GM18873 (cell line): ENCODE measurements around the gene SPECC1.
"Not testable (repeated sequence)": the region's sequence is repeated elsewhere in the genome, so short reads cannot be mapped to it uniquely, and the experiment has no call there.

ENCODE experiments used
- ATAC-seq: cut with Tn5 transposase; IDR thresholded peaks from one replicate; pipeline ENCODE4 v1.9.1; 2021; ENCODE audit warnings: mild to moderate bottlenecking, moderate library complexity, moderate number of reproducible peaks; ENCODE audit not compliant: unreplicated experiment, low FRiP score

SPECC1 gene

GRCh38 chr17:20225162-20226115, 216.3 kb downstream of the SPECC1 start:
- ATAC-seq, result no peak

- ATAC-seq, result no peak
Observed at GRCh38 chr17:20226814-20227482, 217.8 kb downstream of the SPECC1 start.

- ATAC-seq, result not testable (repeated sequence)
Observed at GRCh38 chr17:20227720-20228370, 218.7 kb downstream of the SPECC1 start.

GRCh38 chr17:20228410-20228809, 219.3 kb downstream of the SPECC1 start:
- ATAC-seq, result no peak

DNA sequence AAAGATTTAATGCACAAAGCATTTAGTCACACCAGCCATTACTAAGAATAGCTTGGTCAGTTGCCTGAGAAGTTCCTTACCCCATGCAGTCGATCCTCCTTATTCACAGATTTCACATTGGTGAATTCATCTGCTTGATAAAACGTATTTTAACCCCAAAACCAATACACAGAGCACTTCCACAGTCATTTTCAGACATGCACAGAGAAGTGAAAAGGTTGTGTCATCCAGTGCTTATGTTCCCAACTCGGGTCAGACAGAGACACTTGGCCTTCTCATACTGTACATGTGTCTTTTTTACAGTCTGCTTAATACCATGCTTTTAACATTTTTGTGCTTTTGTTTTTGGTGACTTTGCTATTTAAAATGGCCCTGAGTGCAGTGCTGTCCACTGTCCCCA, 219.7 kb downstream of the SPECC1 start:
- no peak for ATAC-seq

- ATAC-seq, result no peak
Observed at GRCh38 chr17:20230924-20231323, 221.8 kb downstream of the SPECC1 start.

- no peak for ATAC-seq
Observed at GRCh38 chr17:20232611-20233010, 223.5 kb downstream of the SPECC1 start.

DNA sequence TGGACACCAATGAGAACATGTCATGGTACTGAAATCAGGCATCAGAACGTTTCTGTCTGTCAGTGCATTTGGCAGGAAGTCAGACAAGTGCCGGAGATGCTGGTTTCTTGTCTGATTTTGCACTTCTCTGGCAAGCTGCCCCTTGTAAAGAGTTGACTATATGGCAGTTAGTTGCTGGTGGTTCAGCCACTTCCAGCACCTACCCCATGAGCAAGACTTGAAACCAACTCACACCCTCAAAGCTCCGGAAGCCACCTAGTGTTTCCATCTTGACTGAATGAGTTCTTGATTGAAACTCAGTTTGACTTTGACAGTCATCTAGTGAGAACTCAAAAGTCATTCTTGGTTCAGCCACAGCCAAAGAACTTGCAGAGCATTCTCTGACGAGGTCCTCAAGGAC, 225.1 kb downstream of the SPECC1 start:
- ATAC-seq, result no peak

- ATAC-seq, result no peak
Observed at GRCh38 chr17:20235747-20236146, 226.6 kb downstream of the SPECC1 start.

GRCh38 chr17:20236578-20237227, 227.5 kb downstream of the SPECC1 start:
- no peak for ATAC-seq

- not testable (repeated sequence) for ATAC-seq
Observed at GRCh38 chr17:20239776-20240175, 230.6 kb downstream of the SPECC1 start.

DNA sequence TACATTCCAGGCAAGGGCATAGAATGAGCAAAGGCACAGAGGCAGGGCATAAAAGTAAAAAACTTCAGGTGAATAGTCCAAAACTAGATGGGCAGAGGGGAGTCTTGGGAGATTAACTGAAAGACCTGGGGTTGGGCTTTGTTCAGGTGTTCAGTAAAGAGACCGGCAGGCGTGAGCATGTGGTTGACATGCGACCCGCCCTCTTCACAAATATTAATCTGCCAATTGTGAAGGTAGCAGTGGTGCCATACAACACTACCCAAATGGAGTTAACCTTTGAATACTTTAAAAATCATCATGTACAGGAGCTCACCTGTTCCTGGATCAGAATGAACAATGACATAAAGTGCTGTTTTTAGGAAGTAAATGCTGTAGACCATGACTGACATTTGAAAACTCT, 232.7 kb downstream of the SPECC1 start:
- no peak for ATAC-seq

- no peak for ATAC-seq
Observed at GRCh38 chr17:20242271-20242670, 233.1 kb downstream of the SPECC1 start.

GRCh38 chr17:20243524-20243923, 234.4 kb downstream of the SPECC1 start:
- no peak for ATAC-seq

DNA sequence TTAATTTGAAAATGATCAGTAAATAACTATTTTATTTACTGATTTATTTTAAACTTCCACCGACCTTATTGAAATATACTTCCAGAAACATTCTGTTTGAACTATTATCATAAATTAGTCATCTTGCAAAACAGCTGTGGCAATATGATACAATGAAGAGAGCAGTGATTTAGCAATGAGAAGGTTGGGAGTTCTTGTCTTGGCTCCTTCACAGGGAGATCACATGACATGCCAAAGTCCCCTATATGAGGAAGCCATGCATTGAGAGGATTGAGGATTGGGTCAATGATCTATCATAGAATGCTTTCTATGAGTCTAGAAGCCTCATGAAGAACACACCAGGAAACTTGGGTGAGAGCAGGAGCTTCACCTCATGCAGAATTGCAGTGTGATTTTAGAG, 235.5 kb downstream of the SPECC1 start:
- ATAC-seq, result no peak

DNA sequence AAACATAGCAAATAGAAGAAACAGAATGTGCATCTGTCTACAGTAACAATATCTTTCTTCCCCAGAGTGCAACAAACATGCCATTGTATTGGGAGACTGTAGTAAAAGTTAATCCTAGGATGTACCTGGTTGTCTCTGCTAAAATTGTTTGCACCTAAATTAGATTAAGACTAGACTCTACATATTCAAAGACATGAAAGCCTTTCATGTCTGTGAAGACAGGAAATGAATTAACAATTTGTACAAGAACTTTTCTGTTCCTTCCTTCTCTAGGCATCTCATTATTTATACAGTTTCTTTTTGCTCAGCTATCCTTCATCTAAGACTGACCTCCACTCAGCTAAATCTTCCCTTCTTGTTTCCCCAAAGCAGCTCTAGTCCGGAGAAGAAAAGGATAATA, 237.5 kb downstream of the SPECC1 start:
- no peak for ATAC-seq

- ATAC-seq, result no peak
Observed at GRCh38 chr17:20253323-20253722, 244.2 kb downstream of the SPECC1 start.

DNA sequence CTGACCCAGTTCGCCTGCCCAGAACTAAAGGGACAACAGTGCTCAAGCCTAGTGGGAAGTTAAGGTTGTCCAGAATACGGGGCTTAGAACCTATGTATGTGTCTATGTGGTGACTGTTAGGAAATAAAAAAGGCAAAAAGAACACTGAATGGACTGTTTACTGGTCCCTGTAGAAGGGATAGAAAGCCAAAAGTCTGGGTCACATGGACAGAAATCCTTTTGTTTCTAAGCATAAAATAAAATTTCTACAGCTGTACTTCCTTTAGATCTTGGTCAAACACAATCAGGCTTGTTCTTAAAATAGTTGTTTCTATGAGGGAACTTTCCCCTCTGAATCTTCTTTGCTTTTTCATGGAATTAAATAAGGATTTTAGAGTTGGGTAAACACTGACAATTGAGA, 245.4 kb downstream of the SPECC1 start:
- ATAC-seq, result no peak

DNA sequence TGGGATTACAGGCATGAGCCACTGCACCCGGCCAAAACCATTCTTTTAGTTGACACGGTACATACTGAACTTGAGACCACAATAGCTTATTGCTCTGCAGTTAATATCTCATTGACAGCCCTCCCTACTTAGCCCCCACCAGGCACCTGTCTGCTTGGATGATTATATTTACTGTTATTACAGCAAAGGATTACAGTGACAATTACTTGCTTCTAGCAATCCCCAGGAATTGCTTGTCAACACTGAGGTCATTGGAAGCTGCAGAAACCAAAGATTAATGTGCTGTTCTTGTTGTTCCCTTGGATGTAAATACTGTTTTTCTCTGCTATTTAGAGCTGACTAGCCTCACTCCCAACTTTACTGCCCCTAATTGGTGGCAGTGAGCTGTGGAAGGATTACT, 247.0 kb downstream of the SPECC1 start:
- ATAC-seq, result no peak

- ATAC-seq, result no peak
Observed at GRCh38 chr17:20257008-20257407, 247.8 kb downstream of the SPECC1 start.

DNA sequence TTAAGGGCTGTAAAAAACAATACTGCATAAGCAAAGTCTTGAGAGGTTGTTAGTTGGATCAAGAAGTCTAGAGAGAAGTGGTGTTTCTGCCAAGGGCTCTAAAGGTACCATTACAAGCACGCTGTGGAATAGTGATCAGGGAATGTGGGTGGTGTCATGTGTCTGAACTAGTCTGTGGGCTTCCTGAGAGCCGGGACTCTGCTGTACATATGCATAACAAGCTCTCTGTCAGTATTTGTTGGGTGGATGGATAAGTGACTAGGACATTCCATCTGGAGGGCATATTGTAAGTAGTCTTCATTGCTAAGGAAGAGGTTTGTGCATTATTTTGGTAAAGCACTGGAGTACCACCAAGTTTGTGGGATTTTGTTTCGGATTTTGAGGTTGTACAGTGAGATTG, 248.6 kb downstream of the SPECC1 start:
- ATAC-seq, result no peak
